Endodermal cell (in vitro differentiated cells): ENCODE measurements around the gene TBCK. TPM values are rescaled to one million over a fixed set of nuclear protein-coding genes. Genes with fewer than 3 reads are reported as not detected.

Experiments used
- DNase-seq: peaks from one replicate; pipeline ENCODE4 v3.0.0-alpha.2; 2017
- H3K27ac ChIP-seq: 2 replicates; pipeline ENCODE4 v1.5.1; 2013; ENCODE audit warnings: mild to moderate bottlenecking, low read depth, low read length, moderate library complexity
- H3K27me3 ChIP-seq: 2 replicates; pipeline ENCODE4 v1.6.1; 2013; ENCODE audit warnings: mild to moderate bottlenecking, low read length, moderate library complexity; ENCODE audit not compliant: insufficient read depth, control insufficient read depth, poor library complexity, severe bottlenecking
- H3K36me3 ChIP-seq: 2 replicates; pipeline ENCODE4 v1.7.0; 2013; ENCODE audit warnings: mild to moderate bottlenecking, low read length, moderate library complexity; ENCODE audit not compliant: control insufficient read depth, insufficient read depth
- H3K4me1 ChIP-seq: one replicate; pipeline ENCODE4 v1.7.0; 2013; ENCODE audit warnings: low read length; ENCODE audit not compliant: control insufficient read depth, insufficient read depth
- H3K4me3 ChIP-seq: 2 replicates; pipeline ENCODE4 v1.5.1; 2013; ENCODE audit warnings: mild to moderate bottlenecking, low read length, moderate library complexity
- H3K9ac ChIP-seq: 2 replicates; pipeline ENCODE4 v1.6.1; 2013; ENCODE audit warnings: mild to moderate bottlenecking, low read length, moderate library complexity; ENCODE audit not compliant: poor library complexity, severe bottlenecking; ENCODE audit errors: extremely low read depth
- H3K9me3 ChIP-seq: 2 replicates; pipeline ENCODE4 v1.6.1; 2013; ENCODE audit warnings: mild to moderate bottlenecking, low read length, moderate library complexity; ENCODE audit not compliant: control insufficient read depth
- H3K27ac Mint-ChIP-seq: 2 replicates; pipeline ENCODE4 v1.8.0; 2020; ENCODE audit warnings: mixed read lengths
- H3K27me3 Mint-ChIP-seq: 2 replicates; pipeline ENCODE4 v1.8.0; 2021; ENCODE audit warnings: mild to moderate bottlenecking, mixed read lengths; ENCODE audit not compliant: insufficient read depth
- H3K36me3 Mint-ChIP-seq: 2 replicates; pipeline ENCODE4 v1.8.0; 2020; ENCODE audit warnings: low read depth, mixed read lengths
- H3K4me1 Mint-ChIP-seq: 2 replicates; pipeline ENCODE4 v1.8.0; 2020; ENCODE audit warnings: mixed read lengths
- H3K4me3 Mint-ChIP-seq: 2 replicates; pipeline ENCODE4 v1.8.0; 2020; ENCODE audit warnings: mild to moderate bottlenecking, moderate library complexity, mixed read lengths
- H3K9me3 Mint-ChIP-seq: 2 replicates; pipeline ENCODE4 v1.8.0; 2020; ENCODE audit warnings: mild to moderate bottlenecking, mixed read lengths
- WGBS, 2 experiments: methylation state at CpG; one replicate each; pipeline versions ENCODE4 v1.1.5 to v1.1.7; 2013; ENCODE audit warnings: missing lambda C conversion rate in 2 of 2, mixed read lengths in 1 of 2; ENCODE audit not compliant: insufficient coverage in 1 of 2, insufficient read length in 1 of 2; 5-methylcytosine and 5-hydroxymethylcytosine counted together
- total RNA-seq, 2 donors: library from RNA; stranded (reverse); fragmentation: NEBNext Ultra II Directional in 1 of 2; extraction: Animal tissue kit (Norgen Biotek cat#: 25700) in 1 of 2; gene quantifications; 2 replicates in 1 of 2; 3 replicates in 1 of 2; pipeline ENCODE4 v1.2.1, GENCODE V29; 2021
- TF ChIP-seq, protein P1 (sequence below): fragments of 200-600 bp; sonication (generic); conservative IDR thresholded peaks from 2 replicates; pipeline ENCODE4 v1.5.0; 2021; ENCODE audit warnings: antibody characterized with exemption, mild to moderate bottlenecking

Gene TBCK
- total RNA-seq, 2 donors from 2014 or later, result 48.3 to 52.9 TPM

DNA sequence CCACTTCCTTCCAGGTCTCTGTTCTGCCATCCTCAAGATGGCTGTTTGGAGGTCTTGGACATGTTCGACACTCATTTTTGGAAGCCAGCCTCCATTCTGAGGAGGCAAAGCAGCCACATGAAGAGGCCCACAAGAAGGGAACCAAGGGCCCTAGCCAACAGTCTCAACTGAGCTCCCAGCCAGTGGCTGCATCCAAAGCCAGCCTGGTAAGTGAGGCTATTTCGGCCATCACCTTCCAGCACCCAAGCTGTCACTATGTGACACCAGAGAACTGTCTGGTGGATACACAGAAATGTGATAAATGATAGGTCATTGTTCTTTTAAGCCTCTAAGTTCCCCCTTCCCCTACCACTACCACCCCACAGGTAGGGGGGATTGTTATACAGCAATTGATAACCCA lies 293.6 kb downstream of the TBCK start:
- Histone ChIP-seq H3K36me3 (no peaks in the 10 kb centered on the region), H3K4me3 (no peak overlapping the region), H3K9me3 (no peaks in the 10 kb centered on the region), H3K27ac (no peak overlapping the region), H3K9ac (no peak overlapping the region), H3K27me3 (no peaks in the 10 kb centered on the region), H3K4me1 (no peaks in the 10 kb centered on the region)
- TF ChIP-seq, protein P1, sequence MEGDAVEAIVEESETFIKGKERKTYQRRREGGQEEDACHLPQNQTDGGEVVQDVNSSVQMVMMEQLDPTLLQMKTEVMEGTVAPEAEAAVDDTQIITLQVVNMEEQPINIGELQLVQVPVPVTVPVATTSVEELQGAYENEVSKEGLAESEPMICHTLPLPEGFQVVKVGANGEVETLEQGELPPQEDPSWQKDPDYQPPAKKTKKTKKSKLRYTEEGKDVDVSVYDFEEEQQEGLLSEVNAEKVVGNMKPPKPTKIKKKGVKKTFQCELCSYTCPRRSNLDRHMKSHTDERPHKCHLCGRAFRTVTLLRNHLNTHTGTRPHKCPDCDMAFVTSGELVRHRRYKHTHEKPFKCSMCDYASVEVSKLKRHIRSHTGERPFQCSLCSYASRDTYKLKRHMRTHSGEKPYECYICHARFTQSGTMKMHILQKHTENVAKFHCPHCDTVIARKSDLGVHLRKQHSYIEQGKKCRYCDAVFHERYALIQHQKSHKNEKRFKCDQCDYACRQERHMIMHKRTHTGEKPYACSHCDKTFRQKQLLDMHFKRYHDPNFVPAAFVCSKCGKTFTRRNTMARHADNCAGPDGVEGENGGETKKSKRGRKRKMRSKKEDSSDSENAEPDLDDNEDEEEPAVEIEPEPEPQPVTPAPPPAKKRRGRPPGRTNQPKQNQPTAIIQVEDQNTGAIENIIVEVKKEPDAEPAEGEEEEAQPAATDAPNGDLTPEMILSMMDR, result no peak
- Mint-ChIP-seq H3K4me3 (no peak overlapping the region), H3K36me3 (no peaks in the 10 kb centered on the region), H3K27ac (no peak overlapping the region), H3K4me1 (no peaks in the 10 kb centered on the region), H3K27me3 (no peaks in the 10 kb centered on the region), H3K9me3 (peaks cover 6% of the 10 kb centered on the region)
- 97% methylated on average over 2 of the region's 2 CpGs; no CpG with 5 or more reads in 1 of the 2 experiments for WGBS, 2 experiments
- DNase-seq, result no peak

DNA sequence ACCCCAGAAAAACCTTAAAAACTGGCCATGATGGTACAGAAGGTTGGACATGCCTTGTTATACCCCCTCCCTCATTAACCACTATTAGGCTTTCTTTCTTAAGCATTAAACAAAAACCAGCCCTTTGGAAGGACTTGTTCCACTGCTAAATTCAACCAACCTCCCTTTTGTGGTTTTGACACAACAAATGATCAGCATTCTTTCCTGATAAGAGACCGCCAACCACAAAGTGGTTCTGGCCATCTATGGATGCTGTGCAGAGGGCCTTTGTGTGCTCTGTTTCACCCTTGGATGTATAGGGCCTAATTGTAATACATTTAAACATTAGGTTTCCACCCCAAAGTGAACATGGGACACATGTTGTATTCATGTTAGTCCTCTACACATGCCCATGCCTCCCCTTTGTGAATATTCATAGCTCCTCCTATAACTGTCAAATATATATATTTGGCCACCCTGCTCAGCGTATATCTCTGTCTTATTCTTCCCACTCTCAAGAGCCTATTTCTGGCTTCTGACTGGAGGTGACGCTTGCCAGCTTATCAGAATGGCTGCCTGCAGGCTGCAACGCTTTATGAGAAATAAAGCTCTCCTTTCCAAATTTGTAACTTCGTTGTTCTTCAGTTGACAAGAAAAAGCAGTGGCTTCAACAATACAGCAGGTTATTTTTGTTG lies 294.1 kb downstream of the TBCK start:
- no peaks in the 10 kb centered on the region for H3K4me1 Mint-ChIP-seq
- Histone ChIP-seq H3K9me3 (no peaks in the 10 kb centered on the region), H3K27me3 (no peaks in the 10 kb centered on the region), H3K36me3 (no peaks in the 10 kb centered on the region), H3K9ac (no peak overlapping the region), H3K4me3 (no peak overlapping the region), H3K27ac (no peak overlapping the region), H3K4me1 (no peaks in the 10 kb centered on the region)
- no peak overlapping the region for H3K27ac Mint-ChIP-seq
- H3K9me3 Mint-ChIP-seq, result peaks cover under 1% of the 10 kb centered on the region
- no peak for DNase-seq
- no peaks in the 10 kb centered on the region for H3K36me3 Mint-ChIP-seq
- no peaks in the 10 kb centered on the region for H3K27me3 Mint-ChIP-seq
- 87 to 88% methylated on average over 4 to 5 of the region's 5 CpGs for WGBS, 2 experiments
- H3K4me3 Mint-ChIP-seq, result no peak overlapping the region
- TF ChIP-seq, protein P1, result no peak

DNA sequence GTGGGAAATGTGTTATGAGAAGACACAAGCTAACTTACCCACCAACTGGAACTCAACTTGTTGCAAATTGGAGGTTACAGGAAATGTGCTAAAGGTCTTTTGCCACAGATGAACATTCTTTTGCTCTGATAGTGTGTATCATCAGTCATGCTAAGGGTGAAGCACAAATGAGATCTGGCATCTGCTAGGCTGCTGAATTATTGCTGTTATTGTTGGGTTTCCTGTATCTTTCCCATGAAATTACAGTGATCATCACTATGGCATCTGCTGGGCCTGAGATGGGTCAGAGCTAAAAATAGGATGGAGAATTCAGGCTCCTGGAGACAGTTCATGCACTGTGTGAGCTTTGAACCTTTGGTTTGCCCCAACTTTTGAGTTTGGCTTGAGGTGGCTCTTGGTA lies 296.2 kb downstream of the TBCK start:
- TF ChIP-seq, protein P1, result no peak
- Mint-ChIP-seq H3K9me3 (no peaks in the 10 kb centered on the region), H3K4me3 (no peak overlapping the region), H3K27ac (no peak overlapping the region), H3K4me1 (no peaks in the 10 kb centered on the region), H3K36me3 (no peaks in the 10 kb centered on the region), H3K27me3 (no peaks in the 10 kb centered on the region)
- no peaks in the 10 kb centered on the region for H3K9me3 ChIP-seq
- no peak overlapping the region for H3K27ac ChIP-seq
- H3K36me3 ChIP-seq, result no peaks in the 10 kb centered on the region
- H3K4me1 ChIP-seq, result no peaks in the 10 kb centered on the region
- no peak for DNase-seq
- no peak overlapping the region for H3K9ac ChIP-seq
- H3K27me3 ChIP-seq, result no peaks in the 10 kb centered on the region
- no peak overlapping the region for H3K4me3 ChIP-seq
